Neural cell (in vitro differentiated cells): ENCODE results near the gene AKAP9. TPM values are rescaled to one million over a fixed set of nuclear protein-coding genes. Genes with fewer than 3 reads are reported as not detected.

Experiments
- H2AFZ ChIP-seq: fragments of 200-600, 300-800 bp; sonication (generic), shearing (Covaris generic); 2 replicates; pipeline ENCODE4 v1.6.0; 2014; ENCODE audit warnings: low read depth, mild to moderate bottlenecking, antibody characterized with exemption, low read length, moderate library complexity
- H3F3A ChIP-seq: fragments of 200-600 bp; shearing (Covaris generic); 2 replicates; pipeline ENCODE4 v1.6.1; 2016; ENCODE audit warnings: mild to moderate bottlenecking, moderate library complexity, mixed read lengths, antibody characterized with exemption, low read length; ENCODE audit not compliant: insufficient read depth, poor library complexity, severe bottlenecking
- H3K27ac ChIP-seq: fragments of 200-600, 300-800 bp; sonication (generic), shearing (Covaris generic); 2 replicates; pipeline ENCODE4 v1.5.1; 2014; ENCODE audit warnings: mild to moderate bottlenecking, low read length, moderate library complexity
- H3K27me3 ChIP-seq: fragments of 300-800, 200-600 bp; sonication (generic), shearing (Covaris generic); 2 replicates; pipeline ENCODE4 v1.6.0; 2014; ENCODE audit warnings: mild to moderate bottlenecking, low read depth, low read length, moderate library complexity; ENCODE audit not compliant: insufficient read depth
- H3K36me3 ChIP-seq: fragments of 300-800, 200-600 bp; sonication (generic), shearing (Covaris generic); 2 replicates; pipeline ENCODE4 v1.5.1; 2014; ENCODE audit warnings: mild to moderate bottlenecking, antibody characterized with exemption, low read length, moderate library complexity; ENCODE audit not compliant: insufficient read depth
- H3K4me2 ChIP-seq: fragments of 300-800, 200-600 bp; sonication (generic), shearing (Covaris generic); 2 replicates; pipeline ENCODE4 v1.6.0; 2014; ENCODE audit warnings: mild to moderate bottlenecking, low read length
- H3K4me3 ChIP-seq: fragments of 300-800, 200-600 bp; sonication (generic), shearing (Covaris generic); 2 replicates; pipeline ENCODE4 v1.5.1; 2014; ENCODE audit warnings: mild to moderate bottlenecking, low read length, moderate library complexity
- H3K79me2 ChIP-seq: fragments of 200-600 bp; shearing (Covaris generic); replicated peaks from 2 replicates; pipeline ENCODE4 v1.6.0; 2014; ENCODE audit warnings: mild to moderate bottlenecking, low read length, moderate library complexity; ENCODE audit not compliant: insufficient read depth
- H3K9ac ChIP-seq: fragments of 300-800, 200-600 bp; sonication (generic), shearing (Covaris generic); 2 replicates; pipeline ENCODE4 v1.6.1; 2016; ENCODE audit warnings: mild to moderate bottlenecking, low read length, mixed read lengths
- H3K9me2 ChIP-seq: fragments of 200-600 bp; shearing (Covaris generic); 2 replicates; pipeline ENCODE4 v1.6.1; 2016; ENCODE audit warnings: mild to moderate bottlenecking, low read length, mixed read lengths; ENCODE audit not compliant: insufficient read depth
- H3K9me3 ChIP-seq: fragments of 200-600, 300-800 bp; sonication (generic), shearing (Covaris generic); 2 replicates; pipeline ENCODE4 v1.6.1; 2016; ENCODE audit warnings: mild to moderate bottlenecking, mixed run types, low read length, moderate library complexity, mixed read lengths
- H4K20me1 ChIP-seq: fragments of 200-600 bp; shearing (Covaris generic); 2 replicates; pipeline ENCODE4 v1.6.1; 2016; ENCODE audit warnings: mild to moderate bottlenecking, mixed run types; ENCODE audit not compliant: insufficient read depth
- CTCF ChIP-seq: fragments of 450-650 bp; IDR thresholded peaks from 2 replicates; pipeline ENCODE4 v1.5.1; 2014; ENCODE audit warnings: antibody characterized with exemption, mild to moderate bottlenecking, moderate library complexity; ENCODE audit not compliant: poor library complexity, severe bottlenecking
- EP300 ChIP-seq: fragments of 450-650 bp; conservative IDR thresholded peaks from 2 replicates; pipeline ENCODE4 v1.6.1; 2014; ENCODE audit warnings: antibody characterized with exemption, mild to moderate bottlenecking, moderate library complexity; ENCODE audit not compliant: poor library complexity, severe bottlenecking
- EZH2 ChIP-seq: fragments of 200-600, 300-800 bp; shearing (Covaris generic), sonication (generic); IDR thresholded peaks from 2 replicates; pipeline ENCODE4 v1.6.1; 2014; ENCODE audit warnings: antibody characterized with exemption, low read length, borderline replicate concordance, mild to moderate bottlenecking; ENCODE audit not compliant: insufficient read depth, poor library complexity, severe bottlenecking
- MXI1 ChIP-seq: fragments of 450-650 bp; conservative IDR thresholded peaks from 2 replicates; pipeline ENCODE4 v1.6.1; 2014; ENCODE audit warnings: antibody characterized with exemption, mild to moderate bottlenecking; ENCODE audit not compliant: poor library complexity, severe bottlenecking
- POLR2AphosphoS5 ChIP-seq: IDR thresholded peaks from 2 replicates; pipeline ENCODE4 v1.6.1; 2012
- RAD21 ChIP-seq: fragments of 450-650 bp; conservative IDR thresholded peaks from 2 replicates; pipeline ENCODE4 v1.6.1; 2014; ENCODE audit warnings: antibody characterized with exemption, mild to moderate bottlenecking, moderate library complexity
- REST ChIP-seq: IDR thresholded peaks from 2 replicates; pipeline ENCODE4 v1.6.1; 2012; ENCODE audit warnings: borderline replicate concordance
- SMC3 ChIP-seq: fragments of 450-650 bp; conservative IDR thresholded peaks from 2 replicates; pipeline ENCODE4 v1.6.1; 2014; ENCODE audit warnings: antibody characterized with exemption, mild to moderate bottlenecking, moderate library complexity; ENCODE audit not compliant: poor library complexity
- TAF1 ChIP-seq: IDR thresholded peaks from 2 replicates; pipeline ENCODE4 v1.6.1; 2012; ENCODE audit warnings: low read depth
- polyA plus RNA-seq: library from polyadenylated mRNA; depleted of rRNA; stranded (reverse); fragments of >200 nt; gene quantifications from 2 replicates; pipeline ENCODE4 v1.2.3, GENCODE V29; 2014

The AKAP9 gene
- polyA plus RNA-seq, 1 donor from 2014 or later, result 120 TPM

DNA sequence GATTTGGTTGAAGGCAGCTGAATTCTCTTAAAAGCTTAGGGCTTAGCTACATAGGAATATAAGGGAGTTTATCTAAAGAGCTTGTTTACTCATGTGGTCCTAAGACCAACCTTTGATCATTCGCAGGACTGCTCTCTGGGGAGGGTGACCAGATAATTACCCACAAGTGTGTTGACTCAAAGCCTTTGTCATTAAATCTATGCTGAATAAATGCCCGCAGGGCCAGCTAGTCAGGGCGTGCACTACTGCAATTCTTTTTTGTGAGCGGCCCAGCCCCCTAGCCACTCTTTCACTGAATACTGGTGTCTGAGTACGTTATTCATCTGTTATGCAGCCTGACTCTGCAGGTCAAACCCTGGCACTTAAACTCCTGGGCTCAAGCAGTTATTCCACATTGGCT lies 69.6 kb downstream of the AKAP9 start:
- H3K36me3 ChIP-seq, result peaks cover 5% of the 10 kb centered on the region
- no peaks in the 10 kb centered on the region for H3K27me3 ChIP-seq
- H3K27ac ChIP-seq, result no peak overlapping the region
- H4K20me1 ChIP-seq, result no peaks in the 10 kb centered on the region
- H2AFZ ChIP-seq, result no peak overlapping the region
- H3F3A ChIP-seq, result no peaks in the 10 kb centered on the region
- H3K4me2 ChIP-seq, result no peak overlapping the region
- H3K9me2 ChIP-seq, result no peaks in the 10 kb centered on the region
- no peak overlapping the region for H3K4me3 ChIP-seq
- peaks cover 5% of the 10 kb centered on the region for H3K79me2 ChIP-seq
- no peak for TF ChIP-seq REST
- no peak for TF ChIP-seq CTCF
- no peak for TF ChIP-seq EP300
- no peak for TF ChIP-seq POLR2AphosphoS5
- TF ChIP-seq RAD21, result no peak
- TF ChIP-seq MXI1, result no peak
- no peak for TF ChIP-seq SMC3
- no peak overlapping the region for H3K9ac ChIP-seq
- H3K9me3 ChIP-seq, result peaks cover 5% of the 10 kb centered on the region

- no peak overlapping the region for H3K4me2 ChIP-seq
- H4K20me1 ChIP-seq, result no peaks in the 10 kb centered on the region
- no peaks in the 10 kb centered on the region for H3K27me3 ChIP-seq
- no peak overlapping the region for H3K4me3 ChIP-seq
- TF ChIP-seq EZH2, result no peak
- no peak for TF ChIP-seq CTCF
- TF ChIP-seq EP300, result no peak
- no peak for TF ChIP-seq SMC3
- TF ChIP-seq RAD21, result no peak
- no peak for TF ChIP-seq POLR2AphosphoS5
- no peak for TF ChIP-seq TAF1
- TF ChIP-seq REST, result no peak
- H3K79me2 ChIP-seq, result no peaks in the 10 kb centered on the region
- no peak overlapping the region for H3K27ac ChIP-seq
- no peaks in the 10 kb centered on the region for H3K9me2 ChIP-seq
- no peaks in the 10 kb centered on the region for H3F3A ChIP-seq
- peaks cover 5% of the 10 kb centered on the region for H3K9me3 ChIP-seq
- no peak overlapping the region for H2AFZ ChIP-seq
- peaks cover 11% of the 10 kb centered on the region for H3K36me3 ChIP-seq
- H3K9ac ChIP-seq, result no peak overlapping the region
Measured at GRCh38 chr7:92013611-92014010, 72.9 kb downstream of the AKAP9 start.
